Renal cortex interstitium (tissue), 11 donors: Measurements from ENCODE around the gene PHLDB3. TPM values are rescaled to one million over a fixed set of nuclear protein-coding genes. Genes with fewer than 3 reads are reported as not detected.
A peak's percentile ranks its signal among the peaks of the same experiment; 100 is the strongest.

Source experiments
- DNase-seq, 11 donors: peaks; one replicate each; pipeline ENCODE4 v3.0.0-alpha.2; 2013; ENCODE audit warnings: low read depth in 9 of 11, low spot score in 4 of 11; ENCODE audit errors: extremely low read depth in 1 of 11
- polyA plus RNA-seq, 3 donors: library from polyadenylated mRNA; unstranded; fragments of 120-200 nt; gene quantifications; one replicate each; pipeline ENCODE4 v1.2.1, GENCODE V29; 2013; ENCODE audit not compliant: insufficient read length in 3 of 3

The PHLDB3 gene
- polyA plus RNA-seq, 3 donors, result 4.9 to 14.5 (median 9.3) TPM

DNA sequence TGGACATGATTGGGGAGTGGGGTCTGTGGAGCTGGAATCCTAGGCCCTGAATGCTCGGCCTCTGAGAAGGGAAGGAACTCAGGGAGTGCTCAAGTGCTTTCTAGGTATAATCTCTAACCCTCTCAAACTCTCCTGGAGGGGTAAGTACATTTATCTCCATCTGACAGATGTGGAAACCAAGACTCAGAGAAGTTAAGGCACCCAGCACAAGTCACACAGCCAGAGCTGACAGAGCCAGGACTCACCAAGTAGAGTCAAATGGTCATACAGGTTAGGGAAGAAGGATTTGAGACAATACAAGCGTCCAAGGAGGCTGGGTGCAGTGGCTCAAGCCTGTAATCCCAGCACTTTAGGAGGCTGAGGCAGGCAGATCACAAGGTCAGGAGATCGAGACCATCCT is 26.2 kb downstream of the PHLDB3 start:
- no peak for DNase-seq

DNA sequence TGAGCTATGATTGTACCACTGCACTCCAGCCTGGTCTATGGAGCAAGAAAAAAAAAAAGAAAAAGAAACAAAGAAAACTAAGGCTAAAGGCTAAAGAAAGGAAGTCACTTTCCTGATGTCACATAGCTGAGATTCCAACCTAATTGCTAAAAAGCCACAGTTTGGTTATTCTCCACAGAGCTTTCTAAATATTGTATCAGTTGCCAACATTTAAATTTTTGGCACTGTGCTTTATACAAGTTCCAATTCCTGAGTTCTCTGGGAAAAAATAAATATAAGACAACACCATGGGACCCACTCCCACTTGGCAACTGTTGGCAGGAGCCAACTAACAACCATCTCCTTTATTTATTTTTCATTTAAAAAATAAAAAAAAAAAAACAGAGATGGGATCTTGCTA is 27.9 kb downstream of the PHLDB3 start:
- no peak for DNase-seq

DNA sequence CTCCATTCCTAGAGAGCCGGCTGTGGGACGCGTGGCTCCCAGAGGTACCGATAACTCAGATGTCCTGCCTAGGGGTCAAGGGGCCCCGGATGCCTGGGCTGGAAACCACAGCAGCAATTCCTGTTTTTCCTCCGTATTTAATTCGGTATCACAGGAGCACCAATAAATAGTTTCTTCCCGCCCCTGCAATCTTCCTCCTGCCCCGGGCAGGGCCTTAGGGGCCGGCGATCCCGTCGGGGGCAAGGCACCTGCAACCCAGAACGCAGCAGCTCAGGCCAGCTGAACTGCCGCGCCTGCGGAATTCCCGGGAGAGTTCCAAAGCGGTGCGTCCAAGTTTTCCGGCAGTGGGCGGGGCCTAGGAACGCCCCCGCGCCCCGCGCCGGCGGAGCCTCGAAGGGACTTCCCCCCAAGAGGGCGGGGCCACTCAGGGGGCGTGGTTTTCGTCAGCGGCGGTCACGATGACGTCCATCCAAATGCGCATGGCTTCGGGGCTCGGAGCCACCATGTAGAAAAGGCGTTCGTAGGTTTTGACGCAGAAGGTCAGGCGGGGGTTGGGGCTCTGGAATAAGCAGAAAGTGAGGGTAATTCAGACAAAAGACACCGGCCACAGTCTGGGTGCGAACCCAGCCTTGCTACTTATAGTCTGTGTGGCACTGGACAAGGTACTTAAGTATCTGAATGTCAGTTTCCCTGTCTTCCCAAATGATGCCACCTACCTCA is 29.4 kb downstream of the PHLDB3 start:
- DNase-seq, result peak; percentile 83 to 93 (median 89)

- DNase-seq, result no peak
These were observed 30.1 kb downstream of the PHLDB3 start for GRCh38 chr19:43474487-43474886.

DNA sequence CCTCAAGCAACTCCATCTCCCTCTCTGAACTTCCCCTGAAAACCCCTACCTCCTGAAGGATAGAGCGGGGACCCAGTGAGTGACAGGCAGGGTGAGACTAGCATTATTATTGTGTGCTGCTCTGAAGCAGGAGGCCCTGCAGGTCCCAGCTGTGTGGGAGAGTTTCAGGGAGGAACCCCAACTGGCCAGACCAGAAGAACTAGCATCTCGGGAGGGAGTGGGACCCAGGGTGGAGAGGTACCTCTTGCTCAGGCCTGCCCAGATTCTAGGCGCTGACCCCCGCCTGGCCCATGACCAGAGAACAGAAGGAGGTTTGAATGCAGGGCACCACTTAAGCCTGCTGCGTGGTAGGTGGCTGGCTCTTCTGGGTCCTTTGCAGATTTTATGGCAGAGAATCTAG is 33.5 kb downstream of the PHLDB3 start:
- DNase-seq, result no peak

- DNase-seq, result no peak
These were observed 34.3 kb downstream of the PHLDB3 start for GRCh38 chr19:43470288-43470687.

- DNase-seq, result no peak
These were observed 35.4 kb downstream of the PHLDB3 start for GRCh38 chr19:43469160-43469480.

GRCh38 chr19:43468354-43469159 is 36.0 kb downstream of the PHLDB3 start:
- DNase-seq, result no peak

- DNase-seq, result no peak
These were observed 36.8 kb downstream of the PHLDB3 start for GRCh38 chr19:43467730-43468129.

DNA sequence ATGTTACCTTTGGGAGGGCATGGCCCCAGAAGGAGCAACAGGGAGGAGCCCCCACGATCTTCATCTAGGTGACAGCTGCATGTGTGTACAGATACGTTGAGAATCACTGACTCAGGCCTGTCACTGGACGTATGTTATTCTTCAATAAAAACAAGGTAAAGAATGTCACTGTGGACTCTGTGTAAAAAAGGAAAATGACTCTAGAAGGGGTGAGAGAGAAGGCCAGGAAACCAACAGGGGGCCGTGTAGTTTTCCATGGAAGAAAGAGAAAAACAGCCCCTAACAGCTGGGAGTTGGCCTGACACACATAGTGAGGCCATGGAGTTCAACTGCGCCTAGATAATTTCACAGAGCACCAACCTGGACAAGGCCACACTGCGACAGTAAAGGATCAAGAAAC is 37.3 kb downstream of the PHLDB3 start:
- DNase-seq, result no peak

DNA sequence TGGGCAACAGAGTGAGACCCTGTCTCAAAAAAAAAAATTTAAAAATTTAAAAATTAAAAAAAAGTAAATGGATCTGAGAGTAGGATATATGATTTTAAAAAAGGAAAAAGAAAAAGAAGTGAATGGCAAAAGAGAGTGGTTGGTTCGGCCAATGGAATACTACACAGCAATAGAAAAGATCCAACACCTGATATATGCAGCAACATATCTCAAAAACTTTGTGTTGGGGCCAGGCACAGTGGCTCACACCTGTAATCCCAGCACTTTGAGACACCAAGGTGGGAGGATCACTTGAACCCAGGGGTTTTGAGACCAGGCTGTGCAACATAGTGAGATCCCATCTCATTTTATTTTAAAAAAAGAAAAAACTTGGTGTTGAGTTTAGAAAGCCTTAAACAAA is 37.8 kb downstream of the PHLDB3 start:
- no peak for DNase-seq

GRCh38 chr19:43465468-43466120 is 39.0 kb downstream of the PHLDB3 start, which contains the start of gene LYPD3:
LYPD3 (minus strand) TSS chr19:43465608; CDS start chr19:43465571, 37 bp downstream.
- no peak for DNase-seq

- DNase-seq, result peak in 5 of 11 donors; percentile 8 to 60 (median 53)
These were observed 40.3 kb downstream of the PHLDB3 start for GRCh38 chr19:43464134-43464775.

DNA sequence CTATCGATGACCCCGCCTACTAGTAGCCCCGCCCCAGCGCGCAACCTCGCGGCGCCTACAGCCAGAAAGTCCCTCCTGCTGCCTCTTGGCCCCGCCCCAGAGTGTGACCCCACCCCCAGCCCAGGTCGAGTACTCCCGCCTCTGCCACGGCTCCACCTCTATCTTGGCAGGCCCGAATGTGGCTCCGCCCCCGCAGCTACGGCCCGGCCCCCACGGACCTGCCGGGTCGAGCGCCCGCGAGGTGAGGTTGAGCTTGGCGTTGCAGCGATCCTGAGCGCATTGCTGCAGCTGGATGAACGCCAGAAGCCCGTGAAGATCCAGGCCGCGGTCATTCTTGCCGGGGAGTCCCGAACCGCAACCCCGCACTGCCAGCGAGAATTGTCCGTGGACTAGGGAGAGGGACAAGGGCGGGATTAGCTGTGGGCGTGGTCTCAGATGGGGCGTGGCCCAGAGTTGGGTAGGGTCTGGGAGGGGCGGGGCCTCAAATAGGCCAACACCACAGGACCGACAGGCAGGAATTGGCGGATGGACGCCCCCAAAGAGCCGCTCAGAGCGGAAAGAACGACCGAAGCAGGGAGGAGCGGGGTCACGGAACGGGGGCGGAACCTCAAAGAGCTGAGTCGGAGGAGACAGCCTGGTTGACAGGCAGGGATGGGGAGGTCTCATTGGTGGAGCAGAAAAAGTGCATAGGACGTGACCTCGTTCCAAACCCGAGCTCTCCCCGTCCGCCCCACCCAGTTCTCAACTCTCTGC is 41.0 kb downstream of the PHLDB3 start:
- DNase-seq, result peak; percentile 74 to 92 (median 90)

- no peak for DNase-seq
These were observed 41.7 kb downstream of the PHLDB3 start for GRCh38 chr19:43462785-43463380.

GRCh38 chr19:43462383-43462782 is 42.2 kb downstream of the PHLDB3 start:
- DNase-seq, result no peak

DNA sequence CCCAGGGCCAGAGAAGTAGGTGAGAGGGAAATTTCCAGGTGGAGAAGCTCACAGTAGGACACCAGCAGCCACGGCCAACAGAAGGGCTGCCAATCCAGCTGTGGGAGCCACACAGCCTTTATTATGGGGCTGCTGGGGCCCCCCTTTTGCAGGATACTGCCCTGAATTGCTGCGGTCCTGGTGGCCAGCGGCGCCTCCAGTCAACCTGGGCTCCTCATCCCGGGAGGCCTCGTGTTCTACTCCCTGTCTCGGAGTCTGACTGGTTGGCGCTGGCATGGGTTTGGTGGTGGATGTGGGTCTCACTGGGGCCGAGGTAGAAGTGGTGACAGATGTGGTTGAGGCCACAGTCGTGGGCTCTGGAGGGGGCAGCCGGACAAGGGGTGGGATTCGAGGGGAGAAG is 43.2 kb downstream of the PHLDB3 start:
- DNase-seq, result no peak

GRCh38 chr19:43460362-43461016 is 44.1 kb downstream of the PHLDB3 start:
- DNase-seq, result no peak
